H1 (cell line): ENCODE results near the gene HHIPL2. TPM values are rescaled to one million over a fixed set of nuclear protein-coding genes. Genes with fewer than 3 reads are reported as not detected.

Source experiments
- EZH2 ChIP-seq: fragments of 200-600 bp; sonication (generic); IDR thresholded peaks from 2 replicates; pipeline ENCODE4 v1.7.1; 2012; ENCODE audit warnings: low read depth, mild to moderate bottlenecking, moderate library complexity, low read length, inconsistent platforms; ENCODE audit not compliant: severe bottlenecking
- polyA plus RNA-seq, 7 experiments: library from polyadenylated mRNA; depleted of rRNA in 3 of 7; stranded (reverse) in 5 of 7; unstranded in 2 of 7; fragments of >200 nt in 5 of 7; fragments of 200-250 nt in 2 of 7; gene quantifications; 1 replicate in 5 of 7; 2 replicates in 1 of 7; 4 replicates in 1 of 7; pipeline versions ENCODE4 v1.2.1 to v1.2.3, GENCODE V29; 2011 to 2013; ENCODE audit warnings: missing spikeins in 2 of 7, mixed read lengths in 2 of 7
- total RNA-seq: library from RNA; stranded (reverse); fragmentation: NEBNext Ultra II Directional; extraction: Animal tissue kit (Norgen Biotek cat#: 25700); gene quantifications from 2 replicates; pipeline ENCODE4 v1.2.1, GENCODE V29; 2021

HHIPL2 gene
- total and polyA plus RNA-seq, 2 of the 8 experiments (the other 6 are each of a cell fraction or from before 2014, with no cell fraction given): 0.08 TPM; not detected in 1

- TF ChIP-seq EZH2: no peak
Observed at GRCh38 chr1:222523852-222524251, 24.1 kb downstream of the HHIPL2 start (continued).
